HG03469 (cell line): ENCODE results near the gene AGO3.
"Not testable (repeated sequence)": the region's sequence is repeated elsewhere in the genome, so short reads cannot be mapped to it uniquely, and the experiment has no call there.

Experiments
- ATAC-seq: cut with Tn5 transposase; IDR thresholded peaks from one replicate; pipeline ENCODE4 v1.9.1; 2021; ENCODE audit warnings: mild to moderate bottlenecking, moderate library complexity, moderate number of reproducible peaks; ENCODE audit not compliant: unreplicated experiment

Gene AGO3

DNA sequence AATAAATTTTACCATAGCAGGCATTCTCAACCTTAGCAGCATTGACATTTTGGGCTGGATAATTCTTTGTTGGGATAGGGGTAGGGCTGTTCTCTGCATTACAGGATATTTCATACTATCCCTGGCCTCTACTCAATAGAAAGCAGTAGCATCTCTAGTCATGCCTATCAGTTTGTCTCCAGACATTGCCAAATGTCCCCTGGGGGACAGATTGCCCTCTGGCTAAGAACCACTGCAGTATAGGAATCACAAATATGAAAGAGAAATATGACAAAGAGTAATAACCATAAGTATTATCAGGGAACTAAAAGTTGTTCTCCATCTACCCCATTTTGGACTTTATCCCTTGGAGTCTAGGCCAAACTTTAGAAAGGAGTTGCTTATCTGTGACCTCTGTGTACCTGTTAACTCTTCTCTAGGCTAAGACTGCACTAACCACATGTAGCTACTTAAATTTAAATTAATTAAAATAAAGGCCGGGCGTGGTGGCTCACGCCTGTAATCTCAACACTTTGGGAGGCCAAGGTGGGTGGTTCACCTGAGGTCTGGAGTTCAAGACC, 76.1 kb downstream of the AGO3 start:
- ATAC-seq = no peak

DNA sequence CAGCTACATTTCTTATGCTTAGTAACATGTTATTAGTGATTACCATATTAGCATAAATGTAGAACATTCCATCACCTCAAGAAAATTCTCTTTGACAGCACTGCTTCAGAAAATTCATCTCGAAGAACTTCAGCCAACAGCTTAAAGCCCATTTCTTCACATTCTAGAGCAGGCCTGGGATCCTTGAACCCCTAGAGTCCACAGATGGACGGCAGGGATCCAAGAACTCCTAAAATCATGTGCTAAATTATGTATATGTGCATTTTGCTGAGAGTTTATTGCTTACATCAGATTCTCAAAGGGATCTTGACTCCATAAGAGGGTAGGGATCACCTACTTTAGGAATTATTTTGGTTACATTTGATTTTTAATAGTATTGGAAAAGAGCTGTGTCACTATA, 76.8 kb downstream of the AGO3 start:
- no peak for ATAC-seq

DNA sequence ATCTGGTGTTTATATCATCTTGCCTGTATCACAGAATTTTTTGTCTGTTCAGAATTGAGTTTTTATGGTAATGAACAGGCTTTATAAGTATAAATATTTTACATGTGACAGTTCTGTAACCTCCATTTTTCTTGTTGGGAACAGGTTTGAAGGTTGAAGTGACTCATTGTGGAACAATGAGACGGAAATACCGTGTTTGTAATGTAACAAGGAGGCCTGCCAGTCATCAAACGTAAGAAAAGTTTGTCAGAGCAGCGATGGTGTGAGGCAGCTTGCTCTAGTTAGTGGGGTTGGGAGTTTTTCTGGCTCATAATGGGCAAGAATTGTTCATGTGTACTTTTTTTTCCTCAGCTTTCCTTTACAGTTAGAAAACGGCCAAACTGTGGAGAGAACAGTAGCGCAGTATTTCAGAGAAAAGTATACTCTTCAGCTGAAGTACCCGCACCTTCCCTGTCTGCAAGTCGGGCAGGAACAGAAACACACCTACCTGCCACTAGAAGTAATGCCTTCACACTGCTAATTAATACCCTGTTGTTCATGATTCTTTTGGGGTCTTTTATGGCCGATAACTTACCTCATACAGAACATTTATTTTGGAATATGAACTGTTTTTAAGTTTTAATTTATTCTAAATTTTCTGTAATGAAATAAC, 77.8 kb downstream of the AGO3 start:
- no peak for ATAC-seq

DNA sequence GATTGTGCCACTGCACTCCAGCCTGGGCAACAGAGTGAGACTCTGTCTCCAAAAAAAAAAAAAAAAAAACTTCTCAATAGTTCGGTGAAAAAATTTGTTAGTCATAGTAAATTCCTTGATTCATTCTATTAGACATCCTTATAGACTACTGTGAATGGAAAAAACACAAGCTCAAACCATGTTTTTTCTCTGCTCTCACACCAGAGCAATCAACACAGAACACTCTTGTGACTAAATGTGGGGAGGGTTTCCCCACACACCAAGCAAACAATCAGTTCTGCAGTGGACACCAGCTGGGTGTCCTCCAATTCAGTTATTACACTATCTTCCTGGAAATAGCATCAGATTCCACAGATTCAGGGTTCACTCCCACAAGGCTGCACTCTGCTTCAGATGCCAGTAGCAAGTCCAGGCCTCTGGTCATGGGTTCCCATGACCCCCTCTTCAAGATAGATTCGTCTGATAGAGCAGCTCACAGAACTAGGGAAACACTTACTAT, 83.9 kb downstream of the AGO3 start:
- no peak for ATAC-seq

DNA sequence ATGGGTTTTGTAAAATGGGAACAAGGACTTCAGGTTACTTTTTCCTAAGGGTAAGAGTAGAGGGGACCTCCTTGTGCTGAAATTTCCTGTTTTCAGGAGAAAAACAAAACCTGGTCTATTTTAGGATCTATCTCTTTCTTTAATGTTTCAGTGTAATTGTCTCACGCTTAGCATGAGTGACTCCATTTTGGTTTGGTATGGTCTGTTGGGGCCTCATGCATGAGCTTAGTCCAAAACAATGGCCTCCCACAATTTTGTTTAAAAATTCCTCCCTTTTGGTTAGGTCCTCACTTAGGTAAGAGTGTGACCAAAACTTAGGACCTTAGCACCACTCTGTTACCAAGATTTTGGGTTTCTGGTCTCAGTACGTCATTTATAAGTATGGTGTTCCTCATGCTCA, 85.8 kb downstream of the AGO3 start:
- no peak for ATAC-seq

DNA sequence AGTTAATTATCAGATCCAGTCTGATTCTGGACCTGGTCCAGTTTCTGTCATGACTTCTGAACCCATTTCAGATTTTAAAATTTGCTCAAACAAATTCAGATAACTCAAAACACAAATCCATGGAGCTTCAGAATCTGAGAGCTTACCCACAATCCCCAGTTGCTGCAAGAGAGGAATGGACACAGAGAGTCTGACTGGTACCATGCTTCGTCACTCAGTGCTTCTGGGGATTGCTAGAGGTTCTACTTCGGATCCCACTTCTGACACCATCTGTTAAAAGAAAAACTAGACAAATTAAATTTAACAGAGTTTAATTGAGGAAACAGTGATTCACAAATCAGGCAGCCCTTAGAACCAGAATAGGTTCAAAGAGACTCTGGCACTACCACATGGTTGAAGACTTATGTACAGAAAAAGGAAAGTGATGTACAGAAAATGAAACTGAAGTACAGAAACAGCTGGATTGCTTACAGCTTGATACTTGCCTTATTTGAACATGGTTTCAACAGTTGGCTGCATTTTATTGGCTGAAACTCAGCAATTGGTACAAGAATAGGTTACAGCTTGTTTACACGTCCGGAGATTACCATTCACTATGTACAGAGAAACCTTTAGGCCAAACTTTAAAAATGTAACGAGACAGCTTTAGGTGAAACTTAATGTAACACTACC, 92.3 kb downstream of the AGO3 start:
- ATAC-seq = no peak

DNA sequence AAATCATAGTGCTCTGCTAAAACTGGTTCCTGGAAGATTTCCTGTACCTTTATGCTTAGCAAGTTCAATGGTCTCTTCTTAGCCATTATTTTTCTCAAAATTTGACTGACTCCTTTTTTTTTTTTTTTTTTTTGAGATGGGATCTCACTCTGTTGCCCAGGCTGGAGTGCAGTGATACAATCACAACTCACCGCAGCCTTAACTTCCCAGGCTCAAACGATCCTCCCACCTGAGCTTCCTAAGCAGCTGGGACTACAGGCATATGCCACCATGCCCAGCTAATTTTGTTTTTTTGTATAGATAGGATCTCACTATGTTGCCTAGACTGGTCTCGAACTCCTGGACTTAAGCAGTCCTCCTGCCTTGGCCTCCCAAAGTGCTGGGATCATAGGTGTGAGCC, 93.1 kb downstream of the AGO3 start:
- not testable (repeated sequence) for ATAC-seq

DNA sequence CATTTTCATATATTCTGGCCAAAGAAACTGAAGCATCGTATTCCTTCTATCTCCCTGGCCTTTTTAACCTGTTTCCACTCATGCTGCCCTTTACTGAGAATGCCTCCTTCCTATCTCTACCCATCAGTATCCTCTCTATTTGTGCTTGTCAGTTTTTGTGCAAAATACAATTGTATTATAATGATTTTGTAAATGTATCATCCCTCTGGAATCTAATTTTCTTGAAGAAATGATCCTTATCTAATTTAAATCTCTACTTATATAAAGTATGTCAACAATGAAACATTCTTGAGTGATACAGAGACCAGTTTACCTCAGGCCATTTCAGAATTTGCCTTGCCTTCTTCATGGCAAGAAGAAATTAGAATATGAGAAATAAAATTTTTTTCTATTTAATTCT, 93.9 kb downstream of the AGO3 start:
- no peak for ATAC-seq

DNA sequence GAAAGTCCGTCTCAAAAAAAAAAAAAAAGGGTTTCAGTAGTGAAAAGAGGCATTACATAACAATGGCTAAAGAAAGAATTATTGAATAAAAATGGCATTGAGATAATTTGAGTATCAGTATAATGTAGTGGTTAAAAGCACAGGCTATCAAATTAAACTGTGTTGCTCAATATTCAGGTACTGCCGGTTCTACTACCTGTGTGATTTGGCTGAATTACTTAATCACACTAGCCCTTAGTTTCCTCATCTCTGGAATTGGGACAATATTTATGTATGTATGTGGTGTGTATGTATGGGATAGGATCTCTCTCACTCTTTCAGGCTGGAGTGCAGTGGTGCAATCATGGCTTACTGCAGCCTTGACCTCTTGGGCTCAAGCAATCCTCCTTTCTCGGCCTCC, 96.9 kb downstream of the AGO3 start:
- ATAC-seq = no peak

DNA sequence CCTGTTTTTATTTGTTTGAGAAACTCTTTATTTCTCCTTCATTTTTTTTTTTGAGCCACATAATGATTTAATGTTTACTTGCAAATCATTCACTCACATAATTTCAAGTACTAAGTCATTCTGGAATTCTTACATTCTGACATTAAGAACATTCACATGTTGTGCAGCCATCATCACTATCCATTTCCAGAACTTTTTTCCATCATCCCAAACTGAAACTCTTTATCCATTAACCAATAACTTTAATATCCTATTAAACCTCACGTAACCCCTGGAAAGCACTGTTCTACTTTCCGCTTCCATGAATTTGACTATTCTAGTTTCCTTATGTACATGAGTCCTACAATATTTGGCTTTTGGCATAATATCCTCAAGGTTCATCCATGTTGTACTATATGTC, 100.5 kb downstream of the AGO3 start:
- ATAC-seq = no peak

DNA sequence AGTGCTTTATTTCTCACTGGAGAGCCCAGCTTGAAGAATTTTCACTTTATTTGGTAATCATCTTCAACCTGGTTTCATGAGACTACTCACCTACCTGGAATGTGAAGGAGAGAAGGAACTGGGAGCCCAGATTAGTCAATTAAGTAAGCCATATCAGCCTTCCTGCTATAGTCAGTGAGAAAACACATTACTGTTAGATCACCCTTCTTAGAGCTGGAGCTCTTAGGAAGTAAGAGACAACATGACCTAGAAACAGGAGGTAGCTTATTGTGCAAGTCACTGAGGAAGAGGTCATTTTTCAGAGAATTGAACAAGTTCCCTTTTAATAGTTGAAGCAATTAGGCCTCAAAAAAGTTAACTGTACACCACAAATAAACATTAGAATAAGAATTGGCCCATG, 103.8 kb downstream of the AGO3 start:
- no peak for ATAC-seq

DNA sequence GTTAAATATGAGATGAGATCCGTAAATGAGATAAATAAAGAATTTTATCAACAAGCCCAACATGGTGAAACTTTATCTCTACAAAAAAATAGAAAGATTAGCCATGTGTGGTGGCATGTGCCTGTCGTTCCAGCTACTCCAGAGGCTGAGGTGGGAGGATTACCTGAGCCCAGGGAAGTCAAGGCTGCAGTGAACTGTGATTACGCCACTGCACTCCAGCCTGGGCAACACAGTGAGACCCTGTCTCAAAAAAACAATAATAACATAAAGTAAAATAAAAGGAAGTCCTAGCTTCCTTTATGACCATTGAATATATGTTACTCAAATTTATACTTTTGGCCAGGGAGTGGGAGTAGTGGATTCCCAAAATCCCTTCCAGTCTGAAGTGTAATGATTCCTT, 104.2 kb downstream of the AGO3 start:
- ATAC-seq = no peak

DNA sequence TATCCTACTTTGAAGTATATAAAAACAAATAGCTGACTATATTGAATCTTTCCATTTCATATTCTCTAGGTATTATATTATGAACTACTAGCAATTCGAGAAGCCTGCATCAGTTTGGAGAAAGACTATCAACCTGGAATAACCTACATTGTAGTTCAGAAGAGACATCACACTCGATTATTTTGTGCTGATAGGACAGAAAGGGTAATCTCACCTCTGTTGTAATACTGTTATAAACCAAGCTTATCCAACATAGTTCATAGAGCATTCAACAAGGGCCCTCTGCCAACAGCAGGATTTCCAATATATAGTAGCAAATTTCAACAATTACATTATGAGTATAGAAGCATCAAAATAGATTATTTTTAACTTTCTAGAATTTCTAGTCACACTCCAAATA, 109.3 kb downstream of the AGO3 start:
- ATAC-seq = no peak

DNA sequence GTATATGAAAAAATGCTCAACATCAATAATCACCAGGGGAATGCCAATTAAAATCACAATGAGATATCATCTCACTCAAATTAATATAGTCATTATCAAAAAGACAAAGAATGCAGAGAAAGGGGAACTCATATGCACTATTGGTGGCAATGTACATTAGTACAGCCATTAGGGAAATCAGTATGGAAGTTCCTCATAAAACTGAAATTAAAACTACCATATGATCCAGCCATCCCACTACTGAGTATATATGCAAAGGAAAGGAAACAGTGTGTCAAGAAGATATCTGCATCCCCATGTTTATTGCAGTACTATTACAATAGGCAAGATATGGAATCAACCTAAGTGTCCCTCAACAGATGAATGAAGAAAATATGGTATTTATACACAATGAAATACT, 120.9 kb downstream of the AGO3 start:
- ATAC-seq = no peak

DNA sequence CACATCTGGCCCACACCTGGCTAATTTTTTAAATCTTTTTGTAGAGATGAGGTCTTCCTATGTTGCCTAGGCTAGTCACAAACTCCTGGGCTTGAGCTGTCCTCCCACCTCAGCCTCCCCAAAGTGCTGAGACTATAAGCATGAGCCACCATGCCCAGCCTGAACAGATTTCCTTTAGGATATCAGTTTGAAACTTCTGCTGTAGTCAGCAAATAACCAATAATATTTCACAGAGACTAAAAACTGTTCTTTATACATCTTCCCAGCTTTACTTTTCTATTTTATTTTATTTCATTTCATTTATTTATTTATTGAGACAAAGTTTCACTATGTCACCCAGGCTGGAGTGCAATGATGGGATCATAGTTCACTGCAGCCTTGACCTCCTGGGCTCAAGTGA, 123.1 kb downstream of the AGO3 start:
- ATAC-seq = no peak

DNA sequence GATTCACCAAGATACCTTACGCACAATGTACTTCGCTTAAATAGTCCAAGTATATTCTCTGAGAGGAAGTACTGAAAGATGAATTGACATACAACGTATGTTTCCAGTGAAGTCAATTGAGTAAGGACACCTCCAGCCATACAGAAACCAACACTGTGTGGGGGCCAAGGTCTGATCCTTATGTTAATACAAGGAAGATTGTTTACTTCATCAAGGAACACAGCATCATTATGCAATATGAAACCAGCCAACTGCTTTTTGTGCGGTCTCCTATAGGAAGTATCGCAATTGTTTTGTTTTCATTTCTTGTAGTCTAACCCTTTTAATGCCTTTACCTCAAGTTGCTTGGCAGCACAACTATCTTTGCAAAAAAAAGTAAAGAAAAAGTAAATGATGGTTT, 124.8 kb downstream of the AGO3 start:
- ATAC-seq = no peak

DNA sequence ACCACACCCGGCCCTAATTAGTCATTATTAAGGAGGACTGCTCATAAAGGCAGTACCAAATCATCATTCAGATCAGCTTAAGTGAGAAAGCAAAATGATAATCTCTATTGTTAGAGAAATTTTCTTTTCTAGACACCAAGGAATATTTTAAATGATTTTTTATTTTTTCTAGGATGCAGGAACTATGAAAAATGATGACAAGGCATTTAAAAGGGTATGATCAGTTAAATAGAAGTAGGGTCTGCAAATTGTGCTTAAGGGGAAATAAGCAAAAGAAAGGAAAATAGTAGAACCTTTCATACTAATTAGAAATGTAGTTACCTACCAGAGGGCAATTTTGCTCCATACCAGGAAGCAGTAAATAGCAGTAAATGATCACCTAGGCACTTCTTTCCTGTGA, 131.4 kb downstream of the AGO3 start:
- ATAC-seq = no peak

DNA sequence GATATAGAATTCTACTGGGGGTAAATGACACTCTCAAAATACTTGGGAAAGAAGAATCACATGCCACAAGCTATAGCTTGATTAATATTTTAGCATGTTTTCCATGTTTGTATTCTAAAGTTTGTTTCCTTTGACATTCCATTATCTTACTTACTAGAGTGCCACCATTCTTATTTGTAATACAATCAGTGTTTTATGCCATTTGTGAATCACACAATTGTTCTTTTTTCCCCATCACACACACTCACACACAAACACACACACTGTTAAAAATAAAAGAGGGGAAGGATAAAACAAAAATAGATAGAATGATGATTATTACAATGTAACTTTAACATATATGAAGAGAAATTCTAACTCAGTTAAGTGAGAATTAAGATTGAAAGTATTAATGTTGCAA, 137.0 kb downstream of the AGO3 start:
- no peak for ATAC-seq

DNA sequence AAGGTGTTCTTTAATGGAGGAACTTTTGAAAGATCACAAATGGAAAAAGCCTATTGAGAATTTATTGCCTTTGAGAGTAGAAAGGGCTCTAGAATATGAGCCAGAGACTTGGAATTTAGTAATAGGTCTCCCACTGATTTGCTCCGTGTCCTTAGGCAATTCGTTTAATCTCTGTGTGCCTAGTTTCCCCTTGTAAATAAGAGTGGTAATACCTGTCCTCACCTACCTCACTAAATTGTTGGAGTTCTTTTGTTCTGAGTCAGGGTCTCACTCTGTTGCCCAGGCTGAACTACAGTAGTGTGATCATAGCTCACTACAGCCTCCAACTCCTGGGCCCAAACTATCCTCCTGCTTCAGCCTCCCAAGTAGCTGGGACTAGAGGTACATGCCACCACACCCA, 138.0 kb downstream of the AGO3 start:
- no peak for ATAC-seq

DNA sequence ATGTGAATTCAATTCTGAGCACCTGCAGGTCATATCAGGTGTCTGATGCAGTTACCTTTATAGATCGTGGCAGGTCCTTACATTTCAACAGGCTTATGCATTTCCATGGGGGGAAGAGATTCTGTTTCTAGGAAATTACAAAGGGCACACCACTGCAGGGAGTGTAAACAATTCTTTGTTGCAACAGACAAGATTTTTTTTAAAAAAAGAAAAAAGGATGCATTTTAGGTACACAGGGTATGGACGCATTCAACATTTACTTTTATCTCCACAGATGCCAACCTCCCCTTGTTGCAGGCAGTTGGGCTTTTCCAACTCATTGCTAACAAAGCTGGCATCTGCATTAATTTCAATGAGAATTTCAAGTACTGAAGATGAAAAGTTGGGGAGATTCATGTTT, 139.4 kb downstream of the AGO3 start:
- ATAC-seq = no peak

DNA sequence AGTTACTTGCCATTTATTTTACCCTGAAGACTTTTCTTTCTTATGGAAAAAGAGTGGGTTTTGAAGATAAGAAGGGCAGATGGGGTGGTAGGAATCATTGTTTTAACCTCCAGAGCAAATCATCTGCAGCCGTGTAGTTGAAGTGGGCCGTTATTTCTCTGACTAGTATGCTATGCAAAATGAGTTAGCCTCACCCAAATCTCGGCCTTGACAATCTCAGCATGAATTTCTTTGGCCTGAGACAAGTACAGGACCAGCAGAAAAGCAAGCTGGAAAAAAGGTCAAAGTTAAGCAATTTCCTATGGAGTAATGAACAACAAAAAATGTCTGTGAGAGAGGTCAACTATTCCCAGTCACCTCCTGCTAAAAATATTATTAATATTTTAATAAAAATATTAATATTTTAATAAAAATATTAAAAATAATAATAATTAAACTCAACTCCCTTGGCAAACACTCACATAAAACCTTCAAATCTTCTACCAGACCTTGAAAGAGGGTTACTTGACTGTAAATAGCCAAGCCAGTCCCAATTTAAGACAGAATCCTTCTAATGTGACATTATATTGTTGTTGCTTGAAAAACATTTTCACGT, 146.2 kb downstream of the AGO3 start:
- no peak for ATAC-seq

DNA sequence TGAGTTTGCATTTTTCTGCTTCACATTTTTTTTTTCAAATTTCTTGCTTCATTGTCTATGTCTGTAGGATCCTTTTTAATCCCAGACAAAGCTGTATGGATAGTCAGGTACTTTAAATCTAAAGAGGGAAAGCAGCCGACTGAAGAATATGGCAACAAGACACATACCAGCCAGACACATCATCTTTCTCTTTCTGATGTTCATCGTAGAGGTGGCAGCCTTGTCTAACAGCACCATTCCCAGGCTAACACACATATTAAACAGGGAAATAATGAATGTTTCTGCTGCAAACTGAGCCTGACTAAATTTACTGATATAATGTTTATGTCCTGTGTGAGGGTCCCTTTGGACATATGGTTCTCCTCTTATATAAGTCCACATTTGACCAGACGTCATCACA, 149.3 kb downstream of the AGO3 start:
- ATAC-seq = no peak
